GM13977 (cell line): ENCODE data around the gene IFNA1.

Experiments used
- DNase-seq: peaks from one replicate; pipeline ENCODE4 v3.0.0; 2012; ENCODE audit warnings: low spot score
- CTCF ChIP-seq: IDR thresholded peaks from 2 replicates; pipeline ENCODE4 v1.5.1; 2012; ENCODE audit warnings: mild to moderate bottlenecking, control low read depth; ENCODE audit not compliant: insufficient read depth; ENCODE audit errors: extremely low read depth, missing control alignments
- in situ Hi-C: fragments of 300-500 bp; cut with MboI; formaldehyde crosslinking; loops from one replicate; pipeline ENCODE4 v1.12.0; 2022; ENCODE audit warnings: low sequenced_read_pairs, low pct_unique_long_range_greater_than_20kb, mixed read lengths, inconsistent platforms; ENCODE audit not compliant: unreplicated experiment

The IFNA1 gene

GRCh38 chr9:21440139-21440538, at the start of gene IFNA1:
Gene IFNA1 (plus strand): TSS chr9:21440439. CDS start chr9:21440508, 69 bp downstream.
- no peak for TF ChIP-seq CTCF
- in situ Hi-C loops: loop anchor here (10.0 to 25.0 kb wide), 2 partner anchors 105 to 203 kb away; partner anchors contain the start of genes IFNA14, IFNA17 and KLHL9
- DNase-seq: no peak

GRCh38 chr9:21392270-21392669, 48.0 kb upstream of the IFNA1 start:
- TF ChIP-seq CTCF: no peak
- in situ Hi-C loops: loop anchor here (10.0 kb wide), 1 partner anchor 57 kb away; the partner anchor contains the start of gene KLHL9
- DNase-seq: no peak

- in situ Hi-C loops: loop anchor here (10.0 kb wide), 1 partner anchor 61 kb away; the partner anchor contains the start of gene KLHL9
- DNase-seq: peak; percentile 41
- peak; percentile 92 for TF ChIP-seq CTCF
Observed at GRCh38 chr9:21395778-21396717, 44.2 kb upstream of the IFNA1 start.

DNA sequence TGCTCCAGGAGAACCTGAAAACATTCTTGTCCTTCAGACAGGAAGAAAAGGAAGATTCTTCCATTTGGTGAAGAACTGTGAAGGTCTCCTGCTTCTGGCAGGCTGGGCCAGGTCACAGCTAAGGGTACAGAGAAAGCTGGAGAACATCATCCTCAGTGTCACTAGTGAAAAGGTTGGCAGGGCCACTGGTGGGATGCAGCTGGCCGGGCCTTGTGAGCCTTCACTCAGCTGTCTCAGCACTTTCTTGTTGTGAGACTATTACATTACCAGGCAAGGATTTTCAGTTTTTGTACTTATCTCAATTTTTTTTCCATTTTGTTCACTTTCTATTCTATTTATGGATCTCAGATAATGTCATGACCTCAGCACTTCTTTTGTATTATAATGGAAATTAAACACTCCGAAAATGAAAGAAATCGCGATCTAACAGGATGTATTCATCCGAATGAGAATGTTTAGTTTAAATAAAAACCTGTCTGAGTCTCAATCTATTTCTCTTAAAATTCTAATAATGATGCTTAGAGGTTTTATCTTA, 41.2 kb upstream of the IFNA1 start:
- in situ Hi-C loops: loop anchor here (10.0 kb wide), 1 partner anchor 64 kb away; the partner anchor contains the start of gene KLHL9
- no peak for DNase-seq
- no peak for TF ChIP-seq CTCF

- in situ Hi-C loops: loop anchor here (10.0 kb wide), 1 partner anchor 65 kb away; the partner anchor contains the start of gene KLHL9
- DNase-seq: no peak
- no peak for TF ChIP-seq CTCF
Observed at GRCh38 chr9:21399956-21400355, 40.3 kb upstream of the IFNA1 start.

DNA sequence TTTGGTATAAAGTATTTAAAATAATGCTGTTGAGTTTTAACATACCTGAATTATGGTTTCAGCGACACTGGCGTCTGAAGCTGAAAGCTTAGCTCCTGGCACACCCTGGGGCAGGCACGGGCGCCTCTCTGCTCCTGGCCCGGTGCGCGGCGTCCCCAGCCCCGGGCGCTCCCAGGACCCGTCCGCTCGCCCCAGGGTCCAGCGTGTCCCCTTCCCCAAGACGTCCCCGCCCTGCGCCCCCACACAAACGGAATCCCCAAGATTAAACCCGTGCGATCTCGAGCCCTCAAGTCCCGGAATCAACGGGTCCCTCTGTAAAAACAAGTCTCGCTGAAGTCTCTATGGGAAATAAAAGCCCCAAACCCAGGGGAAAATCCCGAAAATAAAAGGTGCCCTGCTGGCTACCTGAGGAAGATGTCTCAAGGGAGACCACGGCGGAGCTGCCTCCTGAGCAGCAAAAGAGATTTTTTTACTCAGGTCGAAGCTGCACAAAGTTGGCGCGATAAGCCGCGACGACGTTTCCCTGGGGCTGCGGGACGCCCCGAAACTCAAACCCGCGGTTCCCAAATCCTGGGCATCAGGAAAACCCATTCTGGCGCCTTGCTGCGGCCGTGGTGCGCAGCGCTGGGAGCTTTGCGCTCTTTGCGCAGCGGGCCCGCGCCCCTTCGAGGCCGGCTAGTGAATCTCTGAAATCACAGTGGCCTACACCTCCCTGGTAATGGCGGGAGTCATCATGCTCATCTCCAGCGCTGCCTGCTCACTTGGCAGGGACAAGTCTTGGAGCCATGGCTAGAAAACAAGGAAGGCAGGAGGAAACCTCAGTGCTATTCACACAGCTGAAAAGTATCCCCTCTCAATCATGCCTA, 37.6 kb upstream of the IFNA1 start:
- peak; percentile 29 for TF ChIP-seq CTCF
- DNase-seq: peak; percentile 28
- in situ Hi-C loops: no loop called here
